Prostate gland (tissue), 2 donors: ENCODE measurements around the gene ACTL8. TPM values are rescaled to one million over a fixed set of nuclear protein-coding genes. Genes with fewer than 3 reads are reported as not detected.
"Not testable (repeated sequence)": the region's sequence is repeated elsewhere in the genome, so short reads cannot be mapped to it uniquely, and the experiment has no call there.

Experiments used
- DNase-seq: peaks from one replicate; pipeline ENCODE4 v3.0.0-alpha.2; 2019; ENCODE audit warnings: low spot score
- H3K27ac ChIP-seq, 2 donors: fragments of 200-600 bp; sonication (generic); 2 replicates each; pipeline ENCODE4 v1.5.1; 2017 to 2019
- H3K27me3 ChIP-seq: fragments of 200-600 bp; sonication (generic); replicated peaks from 2 replicates; pipeline ENCODE4 v1.5.1; 2019; ENCODE audit not compliant: insufficient read depth
- H3K36me3 ChIP-seq, 2 donors: fragments of 200-600 bp; sonication (generic); 1 replicate in 1 of 2; 2 replicates in 1 of 2; pipeline versions ENCODE4 v1.5.1 to v1.8.1; 2017 to 2019
- H3K4me1 ChIP-seq: fragments of 200-600 bp; sonication (generic); replicated peaks from 2 replicates; pipeline ENCODE4 v1.5.1; 2019
- H3K4me3 ChIP-seq, 2 donors: fragments of 200-600 bp; sonication (generic); 2 replicates each; pipeline ENCODE4 v1.5.1; 2017 to 2019
- H3K9me3 ChIP-seq: fragments of 200-600 bp; sonication (generic); 2 replicates; pipeline ENCODE4 v1.5.1; 2017
- POLR2A ChIP-seq: fragments of 450-650 bp; IDR thresholded peaks from one replicate; pipeline ENCODE4 v1.6.1; 2016; ENCODE audit warnings: antibody characterized with exemption, mild to moderate bottlenecking
- POLR2AphosphoS5 ChIP-seq: sonication (generic); formaldehyde crosslinking; IDR thresholded peaks from one replicate; pipeline ENCODE4 v1.6.1; 2017; ENCODE audit warnings: antibody characterized with exemption
- WGBS: methylation state at CpG from one replicate; pipeline ENCODE4 v1.1.5; 2018; 5-methylcytosine and 5-hydroxymethylcytosine counted together
- intact Hi-C: fragments of 100-400 bp; cut with DNase I; formaldehyde crosslinking; loops from one replicate; pipeline ENCODE4 v1.14.2; 2022
- total RNA-seq, 2 donors: library from RNA; depleted of rRNA; stranded (reverse); fragments of >200 nt; gene quantifications; one replicate each; pipeline ENCODE4 v1.1.0, GENCODE V29; 2016
- TF ChIP-seq, protein P1 (sequence below), 4 experiments: fragments of 200-600 bp in 2 of 4; fragments of 450-650 bp in 2 of 4; sonication (generic) in 2 of 4; IDR thresholded peaks; 1 replicate in 3 of 4; 2 replicates in 1 of 4; pipeline ENCODE4 v1.5.1; 2016 to 2019; ENCODE audit warnings: antibody characterized with exemption in 4 of 4, mild to moderate bottlenecking in 2 of 4, moderate library complexity in 2 of 4

Gene ACTL8
- total RNA-seq, 2 donors from 2014 or later = 5.9 TPM; not detected in 1

DNA sequence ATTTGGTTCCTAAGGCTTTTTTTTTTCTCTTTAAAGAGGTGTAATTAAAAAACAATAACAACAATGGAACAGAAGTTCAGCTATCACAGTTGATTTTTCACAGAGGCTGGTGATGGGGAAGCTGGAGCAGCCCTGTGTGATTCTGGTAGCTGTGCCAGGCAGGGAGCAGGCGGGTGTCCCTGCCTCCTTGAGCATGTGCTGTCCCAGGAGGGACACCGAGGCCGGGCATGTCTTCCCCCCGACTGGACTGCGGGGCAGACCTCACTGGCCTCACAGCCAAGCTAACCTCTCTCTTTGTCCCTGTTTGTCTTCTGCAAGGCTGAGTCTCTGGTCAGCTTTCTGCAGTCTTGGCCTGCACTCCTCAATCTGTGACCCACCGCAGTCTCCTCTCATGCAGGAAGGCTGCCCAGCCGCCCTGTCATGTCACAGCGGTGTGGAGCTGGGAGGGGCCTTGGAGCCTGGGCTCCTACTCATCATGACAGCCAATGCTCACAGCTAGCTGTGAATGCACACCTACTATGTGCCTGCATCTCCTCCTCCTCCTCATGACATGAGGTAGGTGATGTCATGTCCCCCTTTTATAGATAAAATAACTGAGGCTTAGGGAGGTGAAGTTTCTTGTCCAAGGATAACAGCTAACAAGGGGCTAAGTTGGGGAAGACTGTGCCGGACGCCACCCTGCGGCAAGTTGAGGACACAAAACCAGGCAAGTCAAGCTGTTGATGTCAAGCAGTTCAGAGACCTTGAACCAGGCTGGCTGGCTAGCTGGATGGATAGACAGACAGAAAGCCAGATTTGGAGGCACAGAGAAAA lies 10.3 kb upstream of the ACTL8 start:
- no peak for DNase-seq
- Histone ChIP-seq H3K27me3 (no peaks in the 10 kb centered on the region), H3K4me1 (no peaks in the 10 kb centered on the region), H3K27ac (no peak overlapping the region), H3K4me3 (no peak overlapping the region), H3K9me3 (no peaks in the 10 kb centered on the region), H3K36me3 (no peaks in the 10 kb centered on the region)
- intact Hi-C loops = no loop called here
- WGBS = 85% methylated on average over 11 of the region's 11 CpGs
- TF ChIP-seq, protein P1, sequence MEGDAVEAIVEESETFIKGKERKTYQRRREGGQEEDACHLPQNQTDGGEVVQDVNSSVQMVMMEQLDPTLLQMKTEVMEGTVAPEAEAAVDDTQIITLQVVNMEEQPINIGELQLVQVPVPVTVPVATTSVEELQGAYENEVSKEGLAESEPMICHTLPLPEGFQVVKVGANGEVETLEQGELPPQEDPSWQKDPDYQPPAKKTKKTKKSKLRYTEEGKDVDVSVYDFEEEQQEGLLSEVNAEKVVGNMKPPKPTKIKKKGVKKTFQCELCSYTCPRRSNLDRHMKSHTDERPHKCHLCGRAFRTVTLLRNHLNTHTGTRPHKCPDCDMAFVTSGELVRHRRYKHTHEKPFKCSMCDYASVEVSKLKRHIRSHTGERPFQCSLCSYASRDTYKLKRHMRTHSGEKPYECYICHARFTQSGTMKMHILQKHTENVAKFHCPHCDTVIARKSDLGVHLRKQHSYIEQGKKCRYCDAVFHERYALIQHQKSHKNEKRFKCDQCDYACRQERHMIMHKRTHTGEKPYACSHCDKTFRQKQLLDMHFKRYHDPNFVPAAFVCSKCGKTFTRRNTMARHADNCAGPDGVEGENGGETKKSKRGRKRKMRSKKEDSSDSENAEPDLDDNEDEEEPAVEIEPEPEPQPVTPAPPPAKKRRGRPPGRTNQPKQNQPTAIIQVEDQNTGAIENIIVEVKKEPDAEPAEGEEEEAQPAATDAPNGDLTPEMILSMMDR (IDR thresholded peaks at IDR 0.05) = no peak

DNA sequence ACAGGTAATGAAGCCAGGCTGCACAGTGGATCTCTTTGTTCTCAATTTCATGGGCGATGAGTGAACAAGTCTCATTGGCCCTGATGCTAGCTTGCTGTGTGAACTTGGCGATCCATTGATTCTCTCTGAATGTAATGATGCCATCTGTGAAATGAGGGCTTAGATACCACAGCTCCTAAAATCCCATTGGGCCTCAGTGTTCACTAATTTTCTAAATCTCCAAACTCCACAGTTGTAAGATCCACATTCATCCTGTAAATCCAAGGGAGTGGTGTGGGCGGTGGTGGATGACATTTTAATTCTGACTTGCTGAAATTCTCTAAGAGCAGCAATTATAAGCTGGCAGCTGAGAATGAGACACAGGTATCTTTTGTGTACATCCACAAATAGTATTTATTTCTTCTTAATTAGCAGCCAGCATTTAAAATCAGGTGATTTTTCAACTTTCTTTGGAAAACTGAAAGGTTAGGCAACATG lies 9.6 kb upstream of the ACTL8 start:
- Histone ChIP-seq H3K27me3 (no peaks in the 10 kb centered on the region), H3K4me3 (no peak overlapping the region), H3K27ac (no peak overlapping the region), H3K9me3 (no peaks in the 10 kb centered on the region), H3K36me3 (no peaks in the 10 kb centered on the region), H3K4me1 (no peaks in the 10 kb centered on the region)
- 84% methylated on average over 3 of the region's 3 CpGs for WGBS
- no peak for DNase-seq
- TF ChIP-seq POLR2AphosphoS5 (no peak), POLR2A (no peak)
- TF ChIP-seq, protein P1 (IDR thresholded peaks at IDR 0.05) = no peak
- intact Hi-C loops = no loop called here

DNA sequence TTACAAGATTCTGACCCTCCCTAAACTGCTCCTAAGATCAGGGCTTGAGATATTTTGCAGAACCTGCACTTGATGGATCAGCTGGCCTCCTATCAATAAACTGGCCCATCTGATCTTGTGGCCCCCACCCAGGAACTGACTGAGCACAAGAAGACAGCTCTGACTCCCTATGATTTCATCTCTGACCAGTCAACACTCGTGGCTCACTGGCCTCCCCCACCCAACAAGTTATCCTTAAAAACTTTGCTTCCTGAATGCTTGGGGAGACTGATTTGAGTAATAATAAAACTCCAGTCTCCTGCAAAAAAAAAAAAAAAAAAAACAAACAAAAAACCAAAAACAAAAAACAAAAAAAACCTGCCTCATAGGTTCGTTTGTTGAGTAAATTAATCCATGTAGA lies 8.9 kb upstream of the ACTL8 start:
- DNase-seq, H3K27me3 ChIP-seq, intact Hi-C loops, H3K36me3 ChIP-seq, H3K27ac ChIP-seq, H3K9me3 ChIP-seq, H3K4me1 ChIP-seq, H3K4me3 ChIP-seq: not testable (repeated sequence)
- WGBS = 82% methylated on average over 2 of the region's 2 CpGs

DNA sequence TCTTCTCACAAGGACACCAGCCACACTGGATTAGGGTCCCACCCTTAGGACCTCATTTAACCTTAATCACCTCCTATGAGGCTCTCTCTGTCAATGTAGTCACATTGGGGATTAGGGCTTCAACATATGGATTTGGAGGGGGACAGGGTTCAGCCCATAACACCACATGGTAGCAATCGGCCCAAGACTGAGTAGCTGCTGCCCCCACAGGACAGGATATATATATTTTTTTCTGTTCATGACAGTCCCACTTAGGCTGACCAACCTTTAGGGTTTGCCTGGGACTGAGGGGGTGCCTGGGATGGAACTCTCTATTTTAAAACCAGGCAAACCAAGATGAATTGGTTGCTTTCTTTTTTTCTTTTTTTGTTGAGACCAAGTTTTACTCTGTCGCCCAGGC lies 8.2 kb upstream of the ACTL8 start:
- Histone ChIP-seq H3K36me3 (no peaks in the 10 kb centered on the region), H3K4me3 (no peak overlapping the region), H3K27ac (no peak overlapping the region), H3K27me3 (no peaks in the 10 kb centered on the region), H3K9me3 (no peaks in the 10 kb centered on the region), H3K4me1 (no peaks in the 10 kb centered on the region)
- no peak for DNase-seq
- WGBS = 90% methylated on average over 2 of the region's 2 CpGs
- no peak for TF ChIP-seq POLR2A
- TF ChIP-seq POLR2AphosphoS5 = no peak
- TF ChIP-seq, protein P1 (IDR thresholded peaks at IDR 0.05) = no peak
- intact Hi-C loops = no loop called here

DNA sequence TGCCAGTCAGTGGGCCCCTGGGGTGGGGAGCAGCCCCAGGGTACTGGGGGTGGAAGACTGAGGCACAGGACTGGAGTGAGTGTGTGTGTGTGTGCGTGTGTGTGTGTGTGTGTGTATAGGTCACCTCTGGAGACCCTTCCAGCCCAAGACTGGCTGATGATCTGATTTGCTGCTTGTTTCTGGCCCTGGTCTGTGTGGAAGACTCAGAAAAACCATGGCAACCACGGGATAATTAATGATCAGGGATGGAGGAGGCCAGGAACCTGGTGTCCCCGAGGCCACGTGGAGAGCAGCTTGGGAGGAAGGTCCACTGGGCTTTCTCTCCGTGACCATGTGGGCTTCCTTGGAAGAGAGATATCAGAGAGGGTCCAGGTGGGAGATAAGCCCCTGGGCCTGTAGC lies 4.8 kb upstream of the ACTL8 start:
- Histone ChIP-seq H3K27me3 (no peaks in the 10 kb centered on the region), H3K27ac (no peak overlapping the region), H3K36me3 (no peaks in the 10 kb centered on the region), H3K4me3 (no peak overlapping the region), H3K9me3 (no peaks in the 10 kb centered on the region), H3K4me1 (no peaks in the 10 kb centered on the region)
- TF ChIP-seq POLR2A (no peak), POLR2AphosphoS5 (no peak)
- TF ChIP-seq, protein P1 (IDR thresholded peaks at IDR 0.05) = no peak
- no peak for DNase-seq
- intact Hi-C loops = no loop called here
- WGBS = 79% methylated on average over 5 of the region's 5 CpGs
